GM19025 (cell line): Measurements from ENCODE around the gene ABTB2.
A peak's percentile ranks its signal among the peaks of the same experiment; 100 is the strongest.

Experiments used
- ATAC-seq: cut with Tn5 transposase; IDR thresholded peaks from one replicate; pipeline ENCODE4 v1.9.1; 2021; ENCODE audit warnings: mild to moderate bottlenecking, low read depth, moderate library complexity; ENCODE audit not compliant: unreplicated experiment

The ABTB2 gene

GRCh38 chr11:34344410-34344767 is 13.4 kb downstream of the ABTB2 start:
- ATAC-seq = no peak

GRCh38 chr11:34343686-34344085 is 14.1 kb downstream of the ABTB2 start:
- ATAC-seq = no peak

GRCh38 chr11:34343153-34343552 is 14.7 kb downstream of the ABTB2 start:
- ATAC-seq = no peak

GRCh38 chr11:34341931-34342533 is 15.8 kb downstream of the ABTB2 start:
- no peak for ATAC-seq

- no peak for ATAC-seq
Measured at GRCh38 chr11:34341096-34341495, 16.7 kb downstream of the ABTB2 start.

- ATAC-seq = no peak
Measured at GRCh38 chr11:34340653-34341052, 17.2 kb downstream of the ABTB2 start.

- peak; percentile 84 for ATAC-seq
Measured at GRCh38 chr11:34339149-34340064, 18.4 kb downstream of the ABTB2 start.

- no peak for ATAC-seq
Measured at GRCh38 chr11:34337016-34337415, 20.8 kb downstream of the ABTB2 start.

- no peak for ATAC-seq
Measured at GRCh38 chr11:34335801-34336200, 22.0 kb downstream of the ABTB2 start.

- ATAC-seq = no peak
Measured at GRCh38 chr11:34335331-34335730, 22.5 kb downstream of the ABTB2 start.

- no peak for ATAC-seq
Measured at GRCh38 chr11:34333787-34334186, 24.0 kb downstream of the ABTB2 start.

- ATAC-seq = no peak
Measured at GRCh38 chr11:34332524-34332923, 25.3 kb downstream of the ABTB2 start.

GRCh38 chr11:34331736-34332135 is 26.1 kb downstream of the ABTB2 start:
- ATAC-seq = no peak

- ATAC-seq = no peak
Measured at GRCh38 chr11:34331329-34331728, 26.5 kb downstream of the ABTB2 start.

GRCh38 chr11:34330653-34331052 is 27.2 kb downstream of the ABTB2 start:
- ATAC-seq = no peak

GRCh38 chr11:34329876-34330275 is 27.9 kb downstream of the ABTB2 start:
- ATAC-seq = no peak

GRCh38 chr11:34328632-34328910 is 29.2 kb downstream of the ABTB2 start:
- no peak for ATAC-seq

GRCh38 chr11:34327804-34328631 is 29.8 kb downstream of the ABTB2 start:
- ATAC-seq = no peak

- no peak for ATAC-seq
Measured at GRCh38 chr11:34324466-34324865, 33.3 kb downstream of the ABTB2 start.

- ATAC-seq = no peak
Measured at GRCh38 chr11:34323601-34324000, 34.2 kb downstream of the ABTB2 start.
